LNCAP (cell line): ENCODE data around the gene TGFBR3L.

Experiments
- TF ChIP-seq, protein P1 (sequence below): fragments of 450-650 bp; IDR thresholded peaks from 2 replicates; pipeline ENCODE4 v1.5.1; 2017; ENCODE audit warnings: mild to moderate bottlenecking

The TGFBR3L gene

DNA sequence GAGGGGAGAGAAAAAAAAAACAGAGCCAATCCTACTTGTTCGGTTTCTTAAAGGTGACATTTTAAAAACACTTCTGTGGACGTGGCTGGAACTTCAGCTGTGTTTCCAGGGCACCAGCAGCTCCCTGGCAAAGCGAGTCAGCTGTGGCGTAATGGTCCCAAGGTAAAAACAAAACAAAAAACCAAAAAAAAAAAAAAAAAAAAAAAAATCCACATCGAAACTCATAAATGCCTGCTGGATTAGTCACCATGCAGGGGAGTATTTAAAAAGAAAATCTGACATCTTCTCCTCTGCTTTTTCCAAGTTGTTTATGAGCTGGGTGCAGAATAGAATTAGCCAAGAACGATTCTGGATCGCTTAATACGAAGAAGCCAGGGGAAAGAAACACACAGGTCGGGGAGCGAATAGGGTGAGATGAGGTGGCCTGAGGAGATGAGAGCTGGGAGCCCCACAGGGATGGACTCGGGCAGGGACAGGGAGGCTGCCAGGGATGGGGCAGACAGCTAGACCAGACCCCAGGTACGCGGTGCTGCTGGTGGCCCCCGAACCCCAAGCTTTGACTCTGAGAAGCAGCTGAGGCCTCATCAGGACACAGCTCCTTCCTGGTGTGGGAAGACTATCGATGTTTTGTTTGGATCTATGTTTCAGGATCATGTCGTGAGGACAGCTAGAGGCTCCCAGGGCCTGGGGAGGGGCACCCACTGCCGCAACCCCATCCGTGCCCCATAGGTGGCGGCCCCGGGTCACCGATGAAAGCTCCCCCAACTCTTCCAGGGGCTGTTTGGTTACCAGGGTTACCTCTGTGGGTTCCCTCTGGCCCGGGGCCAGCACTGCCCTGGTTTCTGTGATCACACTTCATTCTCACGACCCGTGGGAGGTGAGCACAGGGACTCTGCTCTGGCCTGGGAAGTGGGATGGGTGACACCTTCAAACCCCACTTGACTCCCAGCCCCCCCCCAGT is 14.4 kb downstream of the TGFBR3L start:
- TF ChIP-seq, protein P1, sequence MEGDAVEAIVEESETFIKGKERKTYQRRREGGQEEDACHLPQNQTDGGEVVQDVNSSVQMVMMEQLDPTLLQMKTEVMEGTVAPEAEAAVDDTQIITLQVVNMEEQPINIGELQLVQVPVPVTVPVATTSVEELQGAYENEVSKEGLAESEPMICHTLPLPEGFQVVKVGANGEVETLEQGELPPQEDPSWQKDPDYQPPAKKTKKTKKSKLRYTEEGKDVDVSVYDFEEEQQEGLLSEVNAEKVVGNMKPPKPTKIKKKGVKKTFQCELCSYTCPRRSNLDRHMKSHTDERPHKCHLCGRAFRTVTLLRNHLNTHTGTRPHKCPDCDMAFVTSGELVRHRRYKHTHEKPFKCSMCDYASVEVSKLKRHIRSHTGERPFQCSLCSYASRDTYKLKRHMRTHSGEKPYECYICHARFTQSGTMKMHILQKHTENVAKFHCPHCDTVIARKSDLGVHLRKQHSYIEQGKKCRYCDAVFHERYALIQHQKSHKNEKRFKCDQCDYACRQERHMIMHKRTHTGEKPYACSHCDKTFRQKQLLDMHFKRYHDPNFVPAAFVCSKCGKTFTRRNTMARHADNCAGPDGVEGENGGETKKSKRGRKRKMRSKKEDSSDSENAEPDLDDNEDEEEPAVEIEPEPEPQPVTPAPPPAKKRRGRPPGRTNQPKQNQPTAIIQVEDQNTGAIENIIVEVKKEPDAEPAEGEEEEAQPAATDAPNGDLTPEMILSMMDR: peak; percentile 52

DNA sequence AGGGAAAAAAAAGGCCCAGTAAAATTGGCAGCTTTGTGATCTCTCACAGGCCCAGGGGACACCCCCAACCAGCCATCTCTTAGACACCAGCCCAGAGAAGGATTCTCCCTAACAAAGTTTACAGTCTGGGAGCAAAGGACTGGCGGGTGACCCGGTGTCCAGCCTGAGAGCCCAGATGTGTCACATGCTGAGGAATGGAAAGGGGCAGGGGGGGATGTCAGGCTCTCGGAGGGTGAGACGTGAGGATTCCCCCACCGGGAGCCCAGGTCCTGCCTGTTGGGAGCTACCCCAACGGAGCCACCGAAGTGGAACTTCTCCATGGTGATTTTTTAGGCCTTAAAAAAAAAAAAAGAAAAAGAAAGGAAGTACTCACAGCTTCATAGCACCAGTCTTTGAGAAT is 16.1 kb downstream of the TGFBR3L start:
- TF ChIP-seq, protein P1: no peak

DNA sequence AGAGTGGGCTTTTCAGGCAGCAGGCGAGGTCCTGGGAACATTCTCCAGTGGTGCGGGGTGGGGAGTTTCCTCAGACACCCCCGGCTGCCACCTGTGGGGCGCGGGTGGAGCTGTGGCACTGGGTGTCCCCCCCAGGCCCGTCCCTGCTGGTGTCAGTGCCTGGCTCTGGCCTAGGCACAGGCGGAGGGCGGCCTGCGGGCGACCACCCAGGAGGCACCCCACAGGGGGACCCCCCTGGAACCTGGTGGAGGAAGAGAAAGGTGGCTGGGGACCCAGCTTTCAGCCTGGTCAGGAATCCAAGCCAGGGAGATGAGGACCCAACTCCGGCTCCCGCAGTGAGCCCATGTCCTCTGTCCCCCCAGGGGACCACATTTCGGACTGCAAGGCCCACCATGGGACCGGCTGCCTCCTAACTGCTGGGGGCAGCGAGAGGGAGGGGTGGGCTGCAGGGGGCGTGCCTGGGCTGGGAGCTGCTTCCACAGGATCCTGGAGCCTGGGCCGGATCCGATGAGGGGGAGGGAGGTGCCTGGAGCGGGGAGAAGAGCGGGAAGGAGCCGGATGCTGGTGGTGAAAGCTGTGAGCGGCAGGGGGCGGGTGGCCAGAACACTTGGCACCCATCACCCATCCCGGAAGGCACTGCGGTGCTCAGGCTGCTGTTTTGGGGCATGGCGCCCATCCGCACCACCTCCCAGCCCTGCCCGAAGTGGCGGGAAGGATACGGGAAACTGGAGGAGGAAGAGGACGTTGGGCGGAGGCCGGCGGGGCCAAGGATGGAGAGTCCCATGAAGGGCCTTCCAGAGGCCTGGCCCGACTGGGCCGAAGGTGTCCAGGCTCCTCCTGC is 16.8 kb downstream of the TGFBR3L start:
- TF ChIP-seq, protein P1: no peak

DNA sequence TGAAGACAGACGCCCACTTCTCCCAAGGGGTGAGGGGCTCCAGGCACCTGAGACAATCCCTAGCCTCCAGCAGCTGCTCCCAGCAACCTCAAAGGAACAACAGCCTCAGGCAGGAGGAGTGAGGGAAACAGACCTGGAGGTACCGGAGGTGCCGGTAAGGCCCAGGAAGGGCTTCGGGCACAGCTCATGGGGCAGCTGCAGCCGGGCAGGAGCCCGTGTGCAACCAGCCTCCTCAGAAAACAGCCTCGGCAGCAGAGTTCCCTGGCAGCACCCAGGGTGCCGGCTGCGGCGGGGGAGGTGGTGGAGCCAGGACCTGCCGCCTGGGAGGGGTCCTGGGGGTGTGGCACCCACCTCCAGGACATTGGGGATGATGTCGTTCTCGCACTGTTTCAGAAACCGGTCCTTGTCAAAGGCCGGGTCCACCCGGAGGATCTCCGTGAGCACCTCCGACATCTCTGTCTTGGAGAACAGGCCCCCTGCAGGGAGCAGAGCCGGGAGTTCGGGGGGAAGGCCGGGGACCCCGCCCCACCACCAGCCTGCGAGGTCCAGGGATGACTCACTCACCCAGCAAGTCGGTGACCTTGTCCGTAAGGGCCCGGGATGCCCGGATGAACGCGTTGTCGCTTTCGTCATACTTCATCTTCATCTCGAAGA is 17.8 kb downstream of the TGFBR3L start:
- TF ChIP-seq, protein P1: no peak

DNA sequence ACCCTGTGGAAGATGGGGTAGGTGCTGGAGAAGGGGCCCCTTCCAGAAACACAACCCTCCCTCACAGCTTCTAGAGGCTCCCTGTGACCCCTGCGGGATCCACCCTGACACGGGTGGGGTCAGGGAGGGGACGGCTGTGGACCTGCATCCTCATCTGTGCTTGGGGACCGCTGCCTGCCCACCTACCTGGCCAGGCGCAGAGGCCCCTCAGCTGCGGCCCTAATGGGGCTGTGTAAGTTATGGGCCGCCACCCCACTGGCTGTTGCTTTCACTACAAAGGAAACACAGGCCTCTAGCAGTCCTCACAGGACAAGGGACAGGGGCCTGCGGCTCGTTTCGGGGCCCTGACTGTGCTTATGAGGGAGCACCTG is 18.3 kb downstream of the TGFBR3L start:
- TF ChIP-seq, protein P1: no peak

DNA sequence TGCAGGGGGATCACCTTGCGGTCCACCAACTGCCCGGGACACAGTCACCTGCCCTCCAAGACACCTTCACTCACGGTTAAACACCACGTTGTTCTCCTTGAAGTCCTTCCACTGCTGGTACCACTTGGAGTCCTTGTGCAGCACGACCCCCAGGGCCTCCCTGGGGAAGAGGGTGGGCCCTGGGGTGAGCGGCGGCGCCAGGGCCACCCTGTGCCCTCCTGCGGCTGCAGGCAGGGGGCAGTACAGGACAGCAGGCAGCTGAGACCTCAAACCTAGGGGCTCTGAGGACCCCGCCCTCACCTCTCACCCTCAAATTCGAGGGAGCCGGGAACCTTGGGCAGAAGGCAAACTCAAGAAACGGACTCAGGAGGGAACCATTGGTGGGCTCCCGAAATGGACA is 18.8 kb downstream of the TGFBR3L start:
- TF ChIP-seq, protein P1: peak; percentile 49
